ENCODE data around the gene RAB3IL1.
"Not testable (repeated sequence)": the region's sequence is repeated elsewhere in the genome, so short reads cannot be mapped to it uniquely, and the experiment has no call there.

Gene RAB3IL1

DNA sequence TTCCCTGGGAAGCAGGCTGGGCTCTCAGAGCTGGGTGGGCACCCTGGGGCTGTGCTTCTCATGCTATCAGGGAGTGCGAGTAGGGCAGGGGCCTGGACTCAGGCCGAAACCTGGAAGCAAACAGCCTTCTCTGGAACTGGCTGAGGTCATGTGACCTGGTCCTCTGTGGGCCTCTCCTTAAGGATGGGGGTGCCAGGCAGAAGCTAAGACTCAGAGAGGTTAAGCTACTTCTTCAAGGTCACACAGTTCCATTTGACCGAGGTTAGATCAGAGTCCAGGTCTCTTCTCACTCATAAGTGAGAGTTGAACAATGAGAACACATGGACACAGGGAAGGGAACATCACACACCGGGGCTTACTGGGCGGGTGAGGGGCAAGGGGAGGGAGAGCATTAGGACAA is 33.4 kb downstream of the RAB3IL1 start:
- no peak for DNase-seq

- no peak for DNase-seq
These were observed 34.0 kb downstream of the RAB3IL1 start for GRCh38 chr11:61883327-61883726.

- no peak for DNase-seq
These were observed 34.5 kb downstream of the RAB3IL1 start for GRCh38 chr11:61882879-61883278.

GRCh38 chr11:61882267-61882666 is 35.1 kb downstream of the RAB3IL1 start:
- not testable (repeated sequence) for DNase-seq

GRCh38 chr11:61881397-61881796 is 36.0 kb downstream of the RAB3IL1 start:
- DNase-seq: no peak

- no peak for DNase-seq
These were observed 36.9 kb downstream of the RAB3IL1 start for GRCh38 chr11:61880454-61880853.

GRCh38 chr11:61880031-61880430 is 37.3 kb downstream of the RAB3IL1 start:
- no peak for DNase-seq

- DNase-seq: no peak
These were observed 38.2 kb downstream of the RAB3IL1 start for GRCh38 chr11:61879152-61879551.

DNA sequence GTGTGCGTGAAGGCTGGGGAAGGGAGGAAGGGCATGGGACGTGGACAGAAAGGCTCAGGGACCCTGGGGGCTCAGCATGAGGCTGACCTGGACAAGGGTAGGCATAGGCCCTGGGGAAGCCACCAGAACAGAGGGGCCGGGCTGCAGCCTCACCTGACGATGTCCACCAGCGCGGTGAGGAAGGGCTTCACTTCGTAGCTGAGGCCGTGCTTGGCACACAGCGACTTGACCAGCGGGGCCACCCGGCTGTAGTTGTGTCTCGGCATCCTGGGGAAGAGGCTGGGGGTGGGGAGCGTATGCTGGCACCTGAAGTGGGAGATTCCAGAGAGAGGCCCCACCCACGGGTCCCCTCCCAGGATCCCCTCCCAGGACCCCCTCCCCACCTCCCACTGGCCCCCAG is 41.7 kb downstream of the RAB3IL1 start:
- no peak for DNase-seq

DNA sequence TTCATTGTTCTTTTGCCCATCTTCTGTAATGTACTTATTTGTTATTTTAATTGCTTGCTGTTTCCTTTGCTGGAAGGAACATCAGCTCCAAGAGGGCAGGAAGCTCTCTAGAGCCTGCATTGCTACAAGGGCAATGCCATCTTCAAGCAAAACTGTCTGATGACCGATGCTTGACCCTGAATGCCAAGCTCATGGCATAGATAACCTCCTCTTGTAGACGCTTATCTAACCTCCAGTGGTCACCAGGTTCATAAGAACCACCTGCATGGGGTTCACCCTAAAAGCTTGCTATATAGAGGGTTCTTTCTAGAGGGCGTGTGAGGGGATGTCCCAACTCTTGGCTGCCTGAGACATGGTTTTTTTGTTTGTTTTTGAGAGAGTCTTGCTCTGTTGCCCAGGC is 42.5 kb downstream of the RAB3IL1 start:
- DNase-seq: no peak

DNA sequence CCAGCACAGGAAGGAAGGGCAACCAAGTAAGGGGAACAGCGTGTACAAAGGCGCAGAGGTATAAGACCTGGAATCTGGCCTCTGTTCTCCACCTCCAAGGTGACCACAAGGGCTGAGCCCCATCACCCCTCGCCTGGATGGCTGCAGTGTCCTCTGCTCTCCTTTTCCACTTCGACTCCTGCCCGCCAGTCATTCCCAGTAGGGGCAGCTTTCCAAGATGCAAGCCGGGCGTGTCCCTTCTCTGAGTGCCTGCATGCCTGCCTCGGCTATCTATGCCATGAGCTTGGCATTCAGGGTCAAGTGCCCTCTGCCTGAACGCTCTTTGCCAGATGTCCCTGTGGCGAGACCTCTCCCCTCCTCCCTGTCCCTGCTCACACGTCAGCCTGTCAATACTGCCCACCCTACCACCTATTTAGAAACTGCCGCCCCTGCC is 43.0 kb downstream of the RAB3IL1 start:
- no peak for DNase-seq

DNA sequence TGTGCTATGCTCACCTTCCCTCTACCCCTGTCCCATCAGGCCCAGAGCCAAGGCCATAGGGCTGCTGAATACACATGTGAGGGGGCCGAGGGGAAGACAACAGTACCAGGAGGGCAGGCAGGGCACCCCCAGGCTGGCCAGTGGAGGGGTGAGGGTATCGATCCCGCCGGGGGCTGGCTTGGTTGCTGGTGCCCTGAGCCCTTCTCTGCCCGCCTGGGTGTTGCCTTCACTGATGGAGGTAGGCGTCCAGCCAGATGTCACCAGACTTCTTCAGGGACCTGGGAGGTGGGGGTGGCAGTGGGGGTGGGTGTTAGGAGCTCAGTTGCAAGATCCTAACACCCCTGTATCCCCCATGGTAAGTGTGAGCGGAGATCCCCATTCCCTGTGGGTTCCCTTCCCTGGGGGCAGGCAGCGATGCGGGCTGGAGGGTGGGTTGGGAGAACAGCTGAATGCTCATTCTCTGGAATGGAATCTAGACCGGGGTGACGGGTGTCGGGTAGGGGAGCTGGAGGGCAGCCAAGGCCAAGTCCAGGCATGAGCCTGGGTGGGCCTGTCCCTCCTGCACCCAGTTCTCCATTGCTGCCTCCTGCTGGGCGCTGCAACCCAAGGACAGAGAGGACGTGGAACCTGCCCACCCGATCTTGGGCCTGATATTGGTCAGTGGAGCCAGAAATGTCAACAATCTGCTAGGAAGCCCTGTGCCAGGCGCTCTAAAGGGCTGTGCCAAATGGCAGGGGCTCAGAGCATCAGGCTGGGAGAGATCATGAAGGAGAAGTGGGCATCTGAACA is 43.6 kb downstream of the RAB3IL1 start:
- DNase-seq: no peak

GRCh38 chr11:61872935-61873565 is 44.3 kb downstream of the RAB3IL1 start:
- DNase-seq: no peak

DNA sequence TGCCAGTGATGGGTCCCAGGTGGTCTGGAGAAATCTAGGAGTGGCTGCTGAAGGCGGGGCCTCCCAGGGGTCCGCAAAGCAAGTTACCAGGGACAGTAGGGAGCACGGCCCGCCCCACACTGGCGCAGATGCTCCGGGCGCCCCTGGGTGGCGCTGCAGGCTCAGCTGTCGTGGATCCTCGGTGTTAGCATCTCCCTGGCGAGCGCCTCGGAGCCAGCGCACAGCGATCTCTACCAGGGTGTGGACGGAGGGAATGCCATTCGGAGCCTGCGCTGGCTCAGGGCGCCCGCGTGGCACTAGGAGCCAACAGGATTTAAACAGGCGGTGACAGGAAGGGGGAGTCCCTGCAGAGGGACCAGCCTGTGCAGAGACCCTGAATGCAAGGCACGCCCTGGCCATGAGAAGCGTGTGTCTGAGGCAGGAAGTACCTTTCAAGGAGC is 46.2 kb downstream of the RAB3IL1 start:
- DNase-seq: peak; percentile 35

GRCh38 chr11:61870541-61871031 is 46.8 kb downstream of the RAB3IL1 start:
- DNase-seq: no peak

DNA sequence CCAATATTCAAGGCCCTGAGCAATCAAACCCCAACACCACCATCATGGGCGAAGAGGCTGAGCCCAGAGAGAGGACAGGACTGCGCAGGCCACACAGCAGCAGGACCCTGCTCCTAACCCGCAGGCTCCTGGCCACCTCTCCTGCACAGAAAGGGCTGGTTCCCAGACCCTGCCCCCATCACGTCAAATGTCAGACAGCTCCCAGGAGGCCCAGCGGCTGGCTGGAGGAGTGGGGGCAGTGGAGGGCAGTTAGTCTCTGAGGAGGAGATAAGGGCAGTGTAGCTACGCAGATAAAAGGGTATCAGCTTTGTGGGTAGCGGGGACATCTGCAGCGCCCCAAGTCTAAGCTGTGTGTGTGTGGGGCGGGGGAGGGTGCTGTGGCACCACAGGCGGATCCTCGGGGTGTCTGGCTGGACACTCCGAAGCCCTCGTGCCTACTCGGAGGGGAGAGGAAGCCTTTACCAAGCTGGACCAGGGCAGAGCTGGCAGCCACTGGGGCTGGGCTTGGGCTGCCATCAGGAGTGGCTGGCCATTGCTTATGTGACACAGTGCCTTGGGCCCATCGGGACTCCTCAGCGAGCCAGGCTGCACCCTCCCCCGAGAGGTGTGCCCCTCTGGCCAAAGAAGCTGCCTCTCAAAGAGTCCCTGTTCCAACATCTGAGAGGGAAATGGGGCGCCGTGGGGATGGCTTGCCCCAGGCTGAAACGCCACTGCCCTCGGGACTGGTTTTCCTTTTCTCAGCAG is 47.5 kb downstream of the RAB3IL1 start:
- no peak for DNase-seq

DNA sequence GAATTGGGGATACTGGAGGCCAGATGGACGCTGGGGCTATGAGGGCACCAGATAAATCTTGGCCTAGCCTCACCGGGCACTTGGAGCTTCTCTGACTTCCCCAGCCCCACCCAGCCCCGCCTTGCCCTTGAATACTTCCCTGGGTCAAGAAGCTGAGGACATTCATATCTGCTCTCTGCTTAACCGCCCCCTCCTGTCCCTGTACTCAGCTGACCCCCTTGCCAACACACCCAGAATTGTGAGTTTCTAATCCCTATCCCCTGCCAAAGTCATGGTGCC is 48.0 kb downstream of the RAB3IL1 start:
- no peak for DNase-seq

DNA sequence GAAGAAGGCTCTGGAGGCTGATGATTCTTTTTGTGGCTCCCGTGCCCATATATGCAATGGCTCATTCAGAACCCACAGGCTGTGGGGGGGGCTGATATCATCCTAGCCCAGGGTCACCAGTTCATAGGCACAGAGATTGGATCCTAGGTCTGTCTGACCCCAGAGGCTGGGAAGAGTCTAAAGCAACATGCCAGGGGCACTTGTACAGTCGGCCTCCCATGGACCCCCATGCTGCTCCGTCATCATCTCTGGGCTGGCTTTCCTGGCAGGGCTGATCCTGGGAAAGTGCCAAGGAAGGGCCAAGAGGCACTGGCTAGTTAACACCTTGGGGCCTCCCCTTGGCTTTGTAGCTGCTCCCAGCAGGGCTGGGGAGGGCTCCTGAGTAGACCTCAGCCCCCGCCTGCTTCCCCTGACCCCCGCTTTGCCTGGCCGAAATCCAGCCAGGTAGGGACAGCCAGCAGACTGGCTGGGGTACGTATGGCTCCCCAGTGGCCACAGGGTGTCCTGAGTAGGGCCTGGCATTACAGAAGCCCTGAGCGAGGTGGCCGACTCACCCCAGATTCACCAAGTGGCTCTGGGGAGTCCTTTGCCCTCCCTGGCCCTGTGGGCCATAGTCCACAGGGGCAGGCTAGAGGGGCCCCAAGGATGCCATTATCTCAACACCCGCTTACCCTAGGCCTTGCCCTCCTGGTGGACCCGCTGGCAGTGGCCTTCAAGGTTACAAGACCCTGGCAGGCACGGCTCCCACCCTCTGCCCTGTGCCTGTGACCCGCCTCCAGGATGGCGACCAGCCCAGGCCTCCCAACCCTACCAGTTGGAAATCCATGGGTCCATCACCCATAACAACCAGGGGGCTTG is 48.6 kb downstream of the RAB3IL1 start:
- DNase-seq: no peak

DNA sequence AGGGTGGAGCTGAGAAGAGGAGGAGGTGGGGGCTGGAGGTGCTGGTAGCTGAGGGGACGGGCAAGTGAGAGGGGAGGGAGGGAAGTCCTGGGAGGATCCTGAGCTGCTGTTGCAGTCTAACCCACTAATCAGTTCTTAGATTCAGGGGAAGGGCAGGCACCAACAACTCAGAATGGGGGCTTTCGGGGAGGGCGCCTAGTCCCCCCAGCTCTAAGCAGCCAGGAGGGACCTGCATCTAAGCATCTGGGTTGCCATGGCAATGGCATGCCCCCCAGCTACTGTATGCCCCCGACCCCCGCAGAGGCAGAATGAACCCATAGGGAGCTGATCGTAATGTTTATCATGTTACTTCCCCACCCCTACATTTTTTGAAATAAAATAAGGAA is 50.4 kb downstream of the RAB3IL1 start:
- no peak for DNase-seq

DNA sequence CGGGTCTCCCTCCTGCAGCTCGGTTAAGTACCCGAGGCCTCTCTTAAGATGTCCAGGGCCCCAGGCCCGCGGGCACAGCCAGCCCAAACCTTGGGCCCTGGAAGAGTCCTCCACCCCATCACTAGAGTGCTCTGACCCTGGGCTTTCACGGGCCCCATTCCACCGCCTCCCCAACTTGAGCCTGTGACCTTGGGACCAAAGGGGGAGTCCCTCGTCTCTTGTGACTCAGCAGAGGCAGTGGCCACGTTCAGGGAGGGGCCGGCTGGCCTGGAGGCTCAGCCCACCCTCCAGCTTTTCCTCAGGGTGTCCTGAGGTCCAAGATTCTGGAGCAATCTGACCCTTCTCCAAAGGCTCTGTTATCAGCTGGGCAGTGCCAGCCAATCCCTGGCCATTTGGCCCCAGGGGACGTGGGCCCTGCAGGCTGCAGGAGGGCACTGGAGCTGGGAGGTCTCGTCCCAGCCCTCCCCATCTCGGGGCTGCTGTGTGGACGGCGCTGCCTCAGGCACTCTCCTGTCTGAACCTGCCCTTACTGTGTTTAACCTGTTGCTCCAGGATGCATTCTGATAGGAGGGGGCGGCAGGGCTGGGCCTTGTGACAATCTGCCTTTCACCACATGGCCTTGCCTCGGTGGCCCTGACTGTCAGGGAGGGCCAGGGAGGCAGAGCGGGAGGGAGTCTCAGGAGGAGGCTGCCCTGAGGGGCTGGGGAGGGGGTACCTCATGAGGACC is 51.0 kb downstream of the RAB3IL1 start:
- DNase-seq: no peak

DNA sequence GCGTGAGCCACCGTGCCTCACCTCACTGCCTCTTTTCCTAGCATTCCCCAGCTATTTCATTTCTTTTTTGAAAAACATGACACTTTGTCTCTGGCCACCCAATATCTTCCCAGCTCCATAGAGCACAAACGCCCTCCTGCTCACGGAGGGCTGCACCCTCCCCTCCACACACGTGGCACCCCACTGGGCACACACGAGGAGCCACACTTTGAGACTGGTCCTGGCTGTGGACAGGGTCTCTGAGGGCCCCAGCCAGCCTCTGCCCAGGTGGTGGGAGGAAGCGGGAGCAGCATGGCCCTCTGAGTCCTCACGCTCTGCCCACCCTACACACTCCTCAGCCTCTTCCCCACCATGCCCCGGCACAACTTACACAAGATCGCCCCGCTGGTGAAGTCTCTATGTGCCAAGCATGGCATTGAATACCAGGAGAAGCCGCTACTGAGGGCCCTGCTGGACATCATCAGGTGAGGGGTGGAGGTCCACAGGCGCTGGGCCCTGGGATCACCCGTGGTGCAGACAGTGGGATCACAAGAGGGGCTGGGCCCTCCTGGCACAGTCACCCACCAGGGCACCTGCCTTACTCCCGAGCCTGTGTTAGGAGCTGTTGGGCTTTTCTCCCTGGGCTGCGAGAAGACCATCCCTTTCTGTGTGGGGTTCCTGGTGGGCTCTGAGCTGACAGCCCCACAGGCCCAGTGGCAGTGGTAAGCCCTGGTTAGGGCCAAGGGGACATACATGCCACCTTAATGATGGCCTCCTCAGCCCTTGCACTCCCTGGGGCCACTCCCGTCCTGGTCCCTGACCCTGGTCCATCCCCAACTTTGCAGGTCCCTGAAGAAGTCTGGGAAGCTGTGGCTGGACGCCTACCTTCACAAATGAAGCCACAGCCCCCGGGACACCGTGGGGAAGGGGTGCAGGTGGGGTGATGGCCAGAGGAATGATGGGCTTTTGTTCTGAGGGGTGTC is 52.3 kb downstream of the RAB3IL1 start:
- DNase-seq: no peak
